Testis (tissue), 2 donors: Measurements from ENCODE around the gene SPACA1.

Source experiments
- POLR2A ChIP-seq: fragments of 450-650 bp; IDR thresholded peaks from one replicate; pipeline ENCODE4 v1.6.1; 2017; ENCODE audit warnings: antibody characterized with exemption, mild to moderate bottlenecking, moderate library complexity
- TF ChIP-seq, protein P1 (sequence below), 3 experiments: fragments of 450-650 bp in 2 of 3; fragments of 200-600 bp in 1 of 3; sonication (generic) in 1 of 3; IDR thresholded peaks; one replicate each; pipeline ENCODE4 v1.5.1; 2016 to 2019; ENCODE audit warnings: antibody characterized with exemption in 3 of 3, mild to moderate bottlenecking in 2 of 3, moderate library complexity in 1 of 3

DNA sequence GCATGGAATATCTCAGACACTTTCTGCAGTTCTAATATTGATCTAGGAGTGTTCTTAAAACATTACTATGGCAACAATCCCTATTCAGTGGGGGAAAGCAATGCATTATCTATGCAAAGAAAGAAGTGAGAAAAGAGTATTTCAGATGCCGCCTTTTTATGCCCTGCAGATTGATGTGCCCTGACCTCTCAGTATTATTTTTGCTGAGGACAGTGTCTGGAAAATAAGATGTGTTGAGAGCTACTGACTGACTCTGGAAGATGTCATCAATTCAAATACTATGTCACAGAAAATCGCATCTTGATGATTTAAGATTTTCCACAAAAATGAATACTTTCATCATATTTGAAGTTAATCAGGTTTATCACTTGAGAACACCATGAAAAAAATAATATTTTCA, 22.9 kb upstream of the SPACA1 start:
- TF ChIP-seq POLR2A, result no peak
- TF ChIP-seq, protein P1, sequence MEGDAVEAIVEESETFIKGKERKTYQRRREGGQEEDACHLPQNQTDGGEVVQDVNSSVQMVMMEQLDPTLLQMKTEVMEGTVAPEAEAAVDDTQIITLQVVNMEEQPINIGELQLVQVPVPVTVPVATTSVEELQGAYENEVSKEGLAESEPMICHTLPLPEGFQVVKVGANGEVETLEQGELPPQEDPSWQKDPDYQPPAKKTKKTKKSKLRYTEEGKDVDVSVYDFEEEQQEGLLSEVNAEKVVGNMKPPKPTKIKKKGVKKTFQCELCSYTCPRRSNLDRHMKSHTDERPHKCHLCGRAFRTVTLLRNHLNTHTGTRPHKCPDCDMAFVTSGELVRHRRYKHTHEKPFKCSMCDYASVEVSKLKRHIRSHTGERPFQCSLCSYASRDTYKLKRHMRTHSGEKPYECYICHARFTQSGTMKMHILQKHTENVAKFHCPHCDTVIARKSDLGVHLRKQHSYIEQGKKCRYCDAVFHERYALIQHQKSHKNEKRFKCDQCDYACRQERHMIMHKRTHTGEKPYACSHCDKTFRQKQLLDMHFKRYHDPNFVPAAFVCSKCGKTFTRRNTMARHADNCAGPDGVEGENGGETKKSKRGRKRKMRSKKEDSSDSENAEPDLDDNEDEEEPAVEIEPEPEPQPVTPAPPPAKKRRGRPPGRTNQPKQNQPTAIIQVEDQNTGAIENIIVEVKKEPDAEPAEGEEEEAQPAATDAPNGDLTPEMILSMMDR (IDR thresholded peaks at IDR 0.05), result no peak
